ENCODE measurements around the gene PIM2. TPM values are rescaled to one million over a fixed set of nuclear protein-coding genes. Genes with fewer than 3 reads are reported as not detected.

PIM2 gene
- 12.5 and 13.4 TPM in 2 replicates for total RNA-seq
- long read RNA-seq, transcript PIM2-201 (6 exons, 2,075 nt) = major isoform, 5 of 5 reads
- long read RNA-seq, partial matches to known transcripts = 0 of 5 reads
- long read RNA-seq, other reads (novel, unspliced or antisense) = 0 of 5 reads

DNA sequence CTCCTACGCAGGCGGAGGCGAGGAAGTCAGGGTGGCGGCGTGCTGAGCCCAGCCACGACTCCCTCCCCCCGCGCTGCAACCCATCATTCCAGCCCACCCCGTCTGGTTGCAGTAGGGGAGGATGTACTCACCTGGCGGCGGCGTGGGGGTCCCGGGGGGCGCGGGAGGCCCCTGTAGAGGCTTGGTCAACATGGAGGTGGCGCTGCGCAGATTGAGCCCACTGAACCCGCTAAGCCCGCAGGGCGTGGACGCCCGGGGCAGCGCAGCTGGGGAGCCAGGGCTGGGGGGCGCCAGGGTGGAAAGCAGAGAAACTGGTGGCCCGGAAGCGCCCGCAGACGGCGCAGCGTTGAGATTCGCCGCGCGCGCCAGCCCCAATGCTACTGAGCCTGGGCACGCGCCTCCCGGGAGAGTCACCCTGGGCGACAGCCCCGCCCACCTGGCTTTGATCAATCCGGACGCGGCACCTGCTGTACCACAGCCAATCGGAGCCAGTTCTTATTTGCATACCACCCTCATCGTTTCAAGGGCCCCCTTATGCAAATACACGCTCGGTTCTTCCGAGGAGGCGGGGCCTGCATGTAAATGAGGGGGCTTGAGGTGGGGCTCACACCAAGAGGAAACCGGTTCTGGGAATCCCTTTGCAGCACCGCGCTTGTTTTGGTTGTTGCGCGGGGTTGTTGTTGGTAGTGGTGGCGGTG lies at the start of gene PIM2:
PIM2 (minus strand) TSS at position 382 of the 698 bp plus-strand sequence; CDS start at position 192, 190 bp downstream.
- TF ChIP-seq, protein P1, sequence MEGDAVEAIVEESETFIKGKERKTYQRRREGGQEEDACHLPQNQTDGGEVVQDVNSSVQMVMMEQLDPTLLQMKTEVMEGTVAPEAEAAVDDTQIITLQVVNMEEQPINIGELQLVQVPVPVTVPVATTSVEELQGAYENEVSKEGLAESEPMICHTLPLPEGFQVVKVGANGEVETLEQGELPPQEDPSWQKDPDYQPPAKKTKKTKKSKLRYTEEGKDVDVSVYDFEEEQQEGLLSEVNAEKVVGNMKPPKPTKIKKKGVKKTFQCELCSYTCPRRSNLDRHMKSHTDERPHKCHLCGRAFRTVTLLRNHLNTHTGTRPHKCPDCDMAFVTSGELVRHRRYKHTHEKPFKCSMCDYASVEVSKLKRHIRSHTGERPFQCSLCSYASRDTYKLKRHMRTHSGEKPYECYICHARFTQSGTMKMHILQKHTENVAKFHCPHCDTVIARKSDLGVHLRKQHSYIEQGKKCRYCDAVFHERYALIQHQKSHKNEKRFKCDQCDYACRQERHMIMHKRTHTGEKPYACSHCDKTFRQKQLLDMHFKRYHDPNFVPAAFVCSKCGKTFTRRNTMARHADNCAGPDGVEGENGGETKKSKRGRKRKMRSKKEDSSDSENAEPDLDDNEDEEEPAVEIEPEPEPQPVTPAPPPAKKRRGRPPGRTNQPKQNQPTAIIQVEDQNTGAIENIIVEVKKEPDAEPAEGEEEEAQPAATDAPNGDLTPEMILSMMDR (conservative IDR thresholded peaks at IDR 0.05) = no peak
- peaks cover 4% of the 10 kb centered on the region for H3K36me3 Mint-ChIP-seq (ENCODE audit: low read depth)
- peak within 1 kb of the TSS; percentile 88 for H3K4me3 Mint-ChIP-seq
- peak; percentile 76 for DNase-seq (ENCODE audit: low read depth, low spot score)
- H3K4me1 Mint-ChIP-seq = peaks cover 31% of the 10 kb centered on the region
- H3K27me3 Mint-ChIP-seq (ENCODE audit: low read depth) = no peaks in the 10 kb centered on the region
- H3K9me3 Mint-ChIP-seq = no peaks in the 10 kb centered on the region
- peak within 1 kb of the TSS; percentile 57 for H3K27ac Mint-ChIP-seq (ENCODE audit: unreplicated experiment)

DNA sequence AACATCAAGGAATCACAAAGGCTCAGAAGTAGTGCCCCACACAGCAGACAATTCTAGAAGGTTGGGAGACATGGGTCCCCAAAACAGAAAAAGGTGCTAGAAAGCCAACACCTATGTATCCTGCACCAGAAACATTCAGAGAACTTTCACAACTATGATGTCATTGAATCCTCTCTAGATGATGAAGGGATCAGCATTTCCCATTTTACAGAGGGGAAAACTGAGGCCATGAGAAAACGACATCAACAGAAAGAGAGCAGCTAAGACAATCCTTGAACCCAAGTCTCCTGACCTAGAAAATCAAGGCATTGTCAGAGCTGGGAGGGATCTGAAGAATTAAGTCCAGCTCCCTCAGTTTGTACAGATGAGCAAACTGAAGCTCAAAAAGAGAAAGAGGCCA lies 49.6 kb upstream of the PIM2 start:
- Mint-ChIP-seq H3K4me1 (peaks cover 9% of the 10 kb centered on the region), H3K36me3 (ENCODE audit: low read depth) (peaks cover 8% of the 10 kb centered on the region)

DNA sequence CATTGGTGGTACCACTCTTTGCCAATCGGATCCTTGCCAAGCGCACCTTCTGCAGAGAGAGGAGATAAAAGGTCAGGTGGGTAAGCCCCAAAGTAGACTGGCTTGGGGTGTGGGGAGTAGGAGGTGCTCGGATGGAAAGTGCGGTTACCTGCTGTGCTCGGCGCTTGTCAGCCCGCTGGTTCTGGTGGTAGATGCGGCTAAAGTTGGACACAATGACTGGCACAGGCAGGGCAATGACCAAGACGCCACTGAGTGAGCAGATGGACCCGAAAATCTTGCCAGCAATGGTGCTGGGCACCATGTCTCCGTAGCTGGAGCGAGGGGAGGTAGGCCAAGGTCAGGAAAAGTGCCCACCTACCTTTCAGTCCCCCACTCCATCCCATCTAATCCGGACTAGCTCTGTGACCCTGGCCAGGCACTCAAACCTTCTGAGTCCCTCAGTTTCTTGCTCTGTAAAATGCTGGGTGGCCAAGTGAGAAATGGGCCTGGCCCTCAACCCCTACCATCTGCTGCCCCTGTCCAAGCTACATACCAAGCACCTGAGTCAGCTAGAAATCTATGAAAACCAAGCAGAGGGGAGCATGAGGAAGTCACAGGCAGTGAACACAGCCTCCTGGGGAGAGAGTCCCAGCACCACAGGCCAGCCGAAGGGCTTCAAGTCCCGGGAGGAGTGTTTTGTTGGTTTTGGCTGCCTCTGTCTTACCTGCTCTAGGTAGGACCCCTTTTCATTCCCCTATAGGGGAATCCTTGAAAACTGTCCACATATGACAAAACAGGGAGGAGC lies 48.2 kb upstream of the PIM2 start:
- Mint-ChIP-seq H3K4me1 (no peaks in the 10 kb centered on the region), H3K4me3 (no peak overlapping the region), H3K36me3 (ENCODE audit: low read depth) (peaks cover 3% of the 10 kb centered on the region), H3K27ac (ENCODE audit: unreplicated experiment) (no peak overlapping the region), H3K9me3 (no peaks in the 10 kb centered on the region), H3K27me3 (ENCODE audit: low read depth) (peaks cover 4% of the 10 kb centered on the region)
- TF ChIP-seq, protein P1 (conservative IDR thresholded peaks at IDR 0.05) = no peak
- DNase-seq (ENCODE audit: low read depth, low spot score) = no peak

More for the DNA sequence above, 49.6 kb upstream of the PIM2 start:
- peaks cover 4% of the 10 kb centered on the region for H3K9me3 Mint-ChIP-seq
- no peak overlapping the region for H3K27ac Mint-ChIP-seq (ENCODE audit: unreplicated experiment)
- H3K27me3 Mint-ChIP-seq (ENCODE audit: low read depth) = peaks cover 10% of the 10 kb centered on the region
- H3K4me3 Mint-ChIP-seq = no peak overlapping the region
- no peak for DNase-seq (ENCODE audit: low read depth, low spot score)
- TF ChIP-seq, protein P1 (conservative IDR thresholded peaks at IDR 0.05) = no peak

DNA sequence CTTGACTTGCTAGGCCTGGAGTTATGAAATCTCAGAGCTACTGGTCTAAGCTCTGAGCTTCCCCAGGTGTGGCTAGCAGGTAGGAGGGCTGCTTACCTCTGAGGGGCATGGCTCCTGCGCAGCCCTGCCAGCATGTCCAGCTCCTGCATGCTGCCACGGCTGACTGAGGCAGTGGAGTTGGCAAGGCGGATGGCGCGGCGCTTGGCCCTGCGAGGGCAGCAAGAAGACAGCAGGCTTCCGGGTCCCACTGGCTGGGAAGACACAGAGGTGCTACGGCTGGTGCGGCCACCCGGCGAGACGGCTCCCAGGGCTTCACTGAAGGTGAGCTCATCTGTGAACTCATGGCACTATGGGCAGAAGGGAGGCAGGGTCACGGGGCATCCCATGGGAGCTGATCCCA lies 47.1 kb upstream of the PIM2 start:
- no peaks in the 10 kb centered on the region for H3K4me1 Mint-ChIP-seq
- TF ChIP-seq, protein P1 (conservative IDR thresholded peaks at IDR 0.05) = no peak
- peaks cover 3% of the 10 kb centered on the region for H3K36me3 Mint-ChIP-seq (ENCODE audit: low read depth)
- no peaks in the 10 kb centered on the region for H3K9me3 Mint-ChIP-seq
- no peak overlapping the region for H3K27ac Mint-ChIP-seq (ENCODE audit: unreplicated experiment)
- no peak overlapping the region for H3K4me3 Mint-ChIP-seq
- H3K27me3 Mint-ChIP-seq (ENCODE audit: low read depth) = peaks cover 4% of the 10 kb centered on the region
- no peak for DNase-seq (ENCODE audit: low read depth, low spot score)

DNA sequence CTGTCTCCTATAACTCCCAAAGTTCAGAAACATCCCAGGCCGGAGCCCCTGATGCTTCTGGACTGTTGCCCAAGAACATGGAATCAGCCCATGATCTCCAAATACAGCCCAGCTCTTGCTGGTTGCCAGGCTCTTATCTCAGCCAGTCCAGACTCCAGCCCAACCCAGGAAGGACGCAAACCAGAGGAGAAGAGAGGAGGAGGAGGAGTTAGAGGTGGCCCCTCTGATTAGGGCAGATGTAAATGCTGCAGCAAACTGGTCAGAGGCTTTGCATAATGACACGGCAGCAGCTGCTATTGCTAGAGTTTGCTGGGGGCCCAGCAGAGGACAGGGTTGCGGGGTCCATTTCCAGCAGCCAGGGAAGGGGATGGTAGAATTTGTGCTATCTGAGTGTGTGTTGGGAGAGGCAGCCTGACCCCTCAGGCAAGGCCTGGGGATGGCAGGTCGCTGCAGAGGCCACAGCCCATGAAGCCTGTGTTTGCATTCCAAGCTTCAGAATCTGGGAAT lies 42.8 kb upstream of the PIM2 start:
- H3K4me3 Mint-ChIP-seq = no peak overlapping the region
- peaks cover 6% of the 10 kb centered on the region for H3K4me1 Mint-ChIP-seq
- H3K27me3 Mint-ChIP-seq (ENCODE audit: low read depth) = no peaks in the 10 kb centered on the region
- H3K27ac Mint-ChIP-seq (ENCODE audit: unreplicated experiment) = no peak overlapping the region
- no peak for DNase-seq (ENCODE audit: low read depth, low spot score)
- no peaks in the 10 kb centered on the region for H3K9me3 Mint-ChIP-seq
- H3K36me3 Mint-ChIP-seq (ENCODE audit: low read depth) = peaks cover 3% of the 10 kb centered on the region
- TF ChIP-seq, protein P1 (conservative IDR thresholded peaks at IDR 0.05) = no peak

All from neural crest cell (in vitro differentiated cells).